Neutrophil (primary cell): ENCODE results near the gene SH2B3.
A peak's percentile ranks its signal among the peaks of the same experiment; 100 is the strongest.

Experiments used
- H3K27ac ChIP-seq: fragments of 200-600 bp; sonication (generic); 2 replicates; pipeline ENCODE4 v1.5.1; 2016; ENCODE audit warnings: mild to moderate bottlenecking, moderate library complexity
- H3K27me3 ChIP-seq: fragments of 200-600 bp; sonication (generic); 2 replicates; pipeline ENCODE4 v1.6.0; 2016; ENCODE audit warnings: mild to moderate bottlenecking
- H3K36me3 ChIP-seq: fragments of 200-600 bp; sonication (generic); 2 replicates; pipeline ENCODE4 v1.5.1; 2017
- H3K4me1 ChIP-seq, 2 experiments: fragments of 200-600 bp in 1 of 2; sonication (generic) in 1 of 2; 1 replicate in 1 of 2; 2 replicates in 1 of 2; pipeline versions ENCODE4 v1.5.1 to v1.6.1; 2013 to 2016; ENCODE audit warnings: low read depth in 1 of 2, low read length in 1 of 2, mild to moderate bottlenecking in 1 of 2, moderate library complexity in 1 of 2; ENCODE audit not compliant: control insufficient read depth in 1 of 2, insufficient read depth in 1 of 2
- H3K4me3 ChIP-seq, 2 experiments: fragments of 200-600 bp in 1 of 2; sonication (generic) in 1 of 2; 1 replicate in 1 of 2; 2 replicates in 1 of 2; pipeline ENCODE4 v1.5.1; 2013 to 2016; ENCODE audit warnings: low read depth in 1 of 2, low read length in 1 of 2, mild to moderate bottlenecking in 1 of 2, moderate library complexity in 1 of 2
- H3K9me3 ChIP-seq: fragments of 200-600 bp; sonication (generic); 2 replicates; pipeline ENCODE4 v1.5.1; 2016
- CTCF ChIP-seq: fragments of 200-600 bp; sonication (generic); IDR thresholded peaks from 2 replicates; pipeline ENCODE4 v1.5.1; 2016; ENCODE audit warnings: antibody characterized with exemption

Gene SH2B3

GRCh38 chr12:111435661-111436201, 30.0 kb downstream of the SH2B3 start:
- Histone ChIP-seq H3K4me1 (peaks cover 83 to 95% of the 10 kb centered on the region in 2 experiments), H3K27ac (peak overlapping the region; percentile 67), H3K36me3 (no peaks in the 10 kb centered on the region), H3K4me3 (no peak overlapping the region), H3K27me3 (no peaks in the 10 kb centered on the region), H3K9me3 (no peaks in the 10 kb centered on the region)
- TF ChIP-seq CTCF = no peak

- peaks cover 78 to 90% of the 10 kb centered on the region in 2 experiments for H3K4me1 ChIP-seq
- no peaks in the 10 kb centered on the region for H3K27me3 ChIP-seq
- peak overlapping the region; percentile 67 for H3K27ac ChIP-seq
- no peak overlapping the region for H3K4me3 ChIP-seq
- no peak for TF ChIP-seq CTCF
- no peaks in the 10 kb centered on the region for H3K36me3 ChIP-seq
- H3K9me3 ChIP-seq = no peaks in the 10 kb centered on the region
Observed at GRCh38 chr12:111436266-111436665, 30.5 kb downstream of the SH2B3 start.

GRCh38 chr12:111436811-111437210, 31.1 kb downstream of the SH2B3 start:
- Histone ChIP-seq H3K36me3 (no peaks in the 10 kb centered on the region), H3K9me3 (no peaks in the 10 kb centered on the region), H3K27ac (peak overlapping the region; percentile 67), H3K4me1 (peaks cover 72 to 84% of the 10 kb centered on the region in 2 experiments), H3K4me3 (no peak overlapping the region), H3K27me3 (no peaks in the 10 kb centered on the region)
- no peak for TF ChIP-seq CTCF

- peak overlapping the region; percentile 5 to 20 for H3K4me3 ChIP-seq
- no peaks in the 10 kb centered on the region for H3K27me3 ChIP-seq
- H3K36me3 ChIP-seq = no peaks in the 10 kb centered on the region
- peak overlapping the region; percentile 67 for H3K27ac ChIP-seq
- H3K4me1 ChIP-seq = peaks cover 67 to 82% of the 10 kb centered on the region in 2 experiments
- no peak for TF ChIP-seq CTCF
- no peaks in the 10 kb centered on the region for H3K9me3 ChIP-seq
Observed at GRCh38 chr12:111437816-111438454, 32.2 kb downstream of the SH2B3 start.

- H3K27ac ChIP-seq = peak overlapping the region; percentile 67
Observed at GRCh38 chr12:111438481-111438880, 32.8 kb downstream of the SH2B3 start.

More at GRCh38 chr12:111438481-111438880, 32.8 kb downstream of the SH2B3 start:
- no peak for TF ChIP-seq CTCF
- Histone ChIP-seq H3K9me3 (no peaks in the 10 kb centered on the region), H3K27me3 (no peaks in the 10 kb centered on the region), H3K4me1 (peaks cover 71 to 82% of the 10 kb centered on the region in 2 experiments), H3K36me3 (no peaks in the 10 kb centered on the region), H3K4me3 (peak overlapping the region; percentile 5 to 20)
